ENCODE results near the gene RSPH1.

RSPH1 gene

DNA sequence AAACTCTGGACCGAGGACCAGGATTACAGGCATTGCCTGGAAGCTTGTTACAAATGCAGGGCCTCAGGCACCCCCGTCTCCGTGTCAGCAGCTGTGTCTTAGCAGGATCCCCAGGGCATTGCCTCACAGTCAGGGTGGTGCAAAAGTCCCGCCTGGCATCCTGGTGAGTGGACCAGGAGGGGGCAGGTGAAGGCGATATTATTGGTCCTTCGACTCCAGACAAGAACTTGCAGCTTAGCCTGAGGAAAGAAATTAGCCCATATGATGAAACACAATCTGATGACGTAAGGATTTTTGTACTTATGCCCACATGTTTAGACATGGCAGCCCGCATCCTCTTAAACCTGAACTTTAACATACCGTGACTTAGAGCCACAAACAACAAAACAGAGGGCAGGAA lies 40.8 kb downstream of the RSPH1 start:
- peaks cover 31% of the 10 kb centered on the region; the same call in 1 of the 2 replicates for H3K79me2 ChIP-seq (ENCODE audit: insufficient read depth, low read length)
- H3K9me2 ChIP-seq (replicated peaks; ENCODE audit: low read depth, low read length), result no peaks in the 10 kb centered on the region
- H3K27me3 ChIP-seq (ENCODE audit: insufficient read depth, low read length, poor library complexity, severe bottlenecking), result no peaks in the 10 kb centered on the region
- H3K36me3 ChIP-seq (ENCODE audit: insufficient read depth, low read length), result no peaks in the 10 kb centered on the region
- H4K20me1 ChIP-seq (ENCODE audit: insufficient read depth, low read length, poor library complexity, severe bottlenecking), result no peaks in the 10 kb centered on the region
- TF ChIP-seq, protein P1, sequence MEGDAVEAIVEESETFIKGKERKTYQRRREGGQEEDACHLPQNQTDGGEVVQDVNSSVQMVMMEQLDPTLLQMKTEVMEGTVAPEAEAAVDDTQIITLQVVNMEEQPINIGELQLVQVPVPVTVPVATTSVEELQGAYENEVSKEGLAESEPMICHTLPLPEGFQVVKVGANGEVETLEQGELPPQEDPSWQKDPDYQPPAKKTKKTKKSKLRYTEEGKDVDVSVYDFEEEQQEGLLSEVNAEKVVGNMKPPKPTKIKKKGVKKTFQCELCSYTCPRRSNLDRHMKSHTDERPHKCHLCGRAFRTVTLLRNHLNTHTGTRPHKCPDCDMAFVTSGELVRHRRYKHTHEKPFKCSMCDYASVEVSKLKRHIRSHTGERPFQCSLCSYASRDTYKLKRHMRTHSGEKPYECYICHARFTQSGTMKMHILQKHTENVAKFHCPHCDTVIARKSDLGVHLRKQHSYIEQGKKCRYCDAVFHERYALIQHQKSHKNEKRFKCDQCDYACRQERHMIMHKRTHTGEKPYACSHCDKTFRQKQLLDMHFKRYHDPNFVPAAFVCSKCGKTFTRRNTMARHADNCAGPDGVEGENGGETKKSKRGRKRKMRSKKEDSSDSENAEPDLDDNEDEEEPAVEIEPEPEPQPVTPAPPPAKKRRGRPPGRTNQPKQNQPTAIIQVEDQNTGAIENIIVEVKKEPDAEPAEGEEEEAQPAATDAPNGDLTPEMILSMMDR (conservative IDR thresholded peaks at IDR 0.05; ENCODE audit: low read length), result 0 out of 2 replicates have a peak, but pooled peaks have one; percentile 18
- TF ChIP-seq EZH2phosphoT487 (IDR thresholded peaks at IDR 0.05; ENCODE audit: borderline replicate concordance), result no peak
- peaks cover 81% of the 10 kb centered on the region for H3K4me1 ChIP-seq (ENCODE audit: insufficient read depth, low read length, poor library complexity, severe bottlenecking)
- no peaks in the 10 kb centered on the region; the same call in 1 of the 2 replicates for H3K9me3 ChIP-seq (ENCODE audit: insufficient read depth, low read depth, low read length)
- no peak overlapping the region for H3K4me3 ChIP-seq (ENCODE audit: low read length, poor library complexity, severe bottlenecking)
- no peak overlapping the region for H3K4me2 ChIP-seq (ENCODE audit: low read depth, low read length, poor library complexity, severe bottlenecking)
- no peak overlapping the region for H2AFZ ChIP-seq (ENCODE audit: low read length)
- peak overlapping the region; percentile 73 for H3K9ac ChIP-seq (ENCODE audit: low read depth, low read length, poor library complexity, severe bottlenecking)
- no peaks in the 10 kb centered on the region; the same call in 1 of the 2 replicates for H3F3A ChIP-seq (ENCODE audit: low read depth)

DNA sequence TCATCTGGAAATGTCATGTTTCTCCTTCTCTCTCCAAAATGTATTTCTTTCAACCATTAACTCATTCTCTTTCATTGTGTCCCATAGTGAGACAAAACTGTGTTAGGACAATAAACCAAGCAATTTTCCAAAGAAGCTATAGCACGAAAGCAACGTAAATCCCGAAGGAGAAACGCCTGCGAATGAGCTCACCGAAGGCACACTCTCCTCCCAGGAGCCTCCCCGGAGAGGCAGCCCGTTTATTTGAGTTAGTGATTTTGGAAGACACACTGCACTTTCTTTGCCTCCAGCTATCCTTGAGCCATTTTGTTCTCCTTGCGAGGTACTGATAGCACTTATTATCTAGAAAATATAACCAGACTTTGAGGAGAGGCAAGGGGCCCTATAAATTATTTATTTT lies 41.2 kb downstream of the RSPH1 start:
- Histone ChIP-seq H3K79me2 (ENCODE audit: insufficient read depth, low read length) (peaks cover 31% of the 10 kb centered on the region; the same call in 1 of the 2 replicates), H3K9me2 (replicated peaks; ENCODE audit: low read depth, low read length) (no peaks in the 10 kb centered on the region)

DNA sequence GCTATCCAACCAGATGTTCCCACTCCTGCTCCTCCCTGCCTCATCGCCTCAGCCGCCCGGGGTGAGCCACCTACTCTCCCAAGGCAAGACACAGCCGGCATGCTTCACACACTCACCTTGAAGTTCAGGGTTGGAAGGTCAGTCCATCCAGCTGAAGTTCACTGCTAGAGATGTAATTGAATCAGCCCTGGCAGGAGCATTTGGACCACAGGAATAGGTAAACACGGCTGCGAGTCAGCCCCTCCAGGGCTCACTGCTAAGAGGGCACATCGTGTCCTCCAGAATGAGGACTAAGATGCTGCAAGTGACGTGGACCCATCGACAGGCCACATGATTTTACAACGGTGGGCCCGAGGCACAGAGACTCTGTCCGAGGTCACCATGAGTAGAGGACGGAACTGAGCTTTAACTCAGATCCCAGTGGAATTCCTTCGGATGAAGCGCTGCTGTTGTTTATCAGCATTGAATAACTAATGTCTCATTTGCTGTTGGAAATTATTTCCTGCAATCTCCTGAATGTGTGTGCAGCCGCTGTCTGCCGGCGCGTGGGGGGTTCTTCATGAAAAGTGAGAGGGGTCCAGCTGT lies 41.9 kb downstream of the RSPH1 start:
- peaks cover 31% of the 10 kb centered on the region; the same call in 1 of the 2 replicates for H3K79me2 ChIP-seq (ENCODE audit: insufficient read depth, low read length)
- H3K9me2 ChIP-seq (replicated peaks; ENCODE audit: low read depth, low read length), result no peaks in the 10 kb centered on the region
- H2AFZ ChIP-seq (ENCODE audit: low read length), result no peak overlapping the region
- H3K4me1 ChIP-seq (ENCODE audit: insufficient read depth, low read length, poor library complexity, severe bottlenecking), result peaks cover 79% of the 10 kb centered on the region
- peak overlapping the region; percentile 73 for H3K9ac ChIP-seq (ENCODE audit: low read depth, low read length, poor library complexity, severe bottlenecking)
- H3K9me3 ChIP-seq (ENCODE audit: insufficient read depth, low read depth, low read length), result no peaks in the 10 kb centered on the region; the same call in 1 of the 2 replicates
- H3K4me3 ChIP-seq (ENCODE audit: low read length, poor library complexity, severe bottlenecking), result peak overlapping the region; percentile 40
- no peaks in the 10 kb centered on the region for H3K36me3 ChIP-seq (ENCODE audit: insufficient read depth, low read length)
- TF ChIP-seq EZH2phosphoT487 (IDR thresholded peaks at IDR 0.05; ENCODE audit: borderline replicate concordance), result no peak
- TF ChIP-seq, protein P1 (conservative IDR thresholded peaks at IDR 0.05; ENCODE audit: low read length), result no peak
- no peaks in the 10 kb centered on the region for H3K27me3 ChIP-seq (ENCODE audit: insufficient read depth, low read length, poor library complexity, severe bottlenecking)
- H3F3A ChIP-seq (ENCODE audit: low read depth), result no peaks in the 10 kb centered on the region; the same call in 1 of the 2 replicates
- H4K20me1 ChIP-seq (ENCODE audit: insufficient read depth, low read length, poor library complexity, severe bottlenecking), result no peaks in the 10 kb centered on the region
- peak overlapping the region; percentile 68 for H3K4me2 ChIP-seq (ENCODE audit: low read depth, low read length, poor library complexity, severe bottlenecking)

More for the DNA sequence above, 41.2 kb downstream of the RSPH1 start:
- H3F3A ChIP-seq (ENCODE audit: low read depth), result no peaks in the 10 kb centered on the region; the same call in 1 of the 2 replicates
- no peak overlapping the region for H3K4me3 ChIP-seq (ENCODE audit: low read length, poor library complexity, severe bottlenecking)
- no peaks in the 10 kb centered on the region; the same call in 1 of the 2 replicates for H3K9me3 ChIP-seq (ENCODE audit: insufficient read depth, low read depth, low read length)
- no peak overlapping the region for H2AFZ ChIP-seq (ENCODE audit: low read length)
- H3K4me2 ChIP-seq (ENCODE audit: low read depth, low read length, poor library complexity, severe bottlenecking), result peak overlapping the region; percentile 68
- H3K4me1 ChIP-seq (ENCODE audit: insufficient read depth, low read length, poor library complexity, severe bottlenecking), result peaks cover 79% of the 10 kb centered on the region
- H4K20me1 ChIP-seq (ENCODE audit: insufficient read depth, low read length, poor library complexity, severe bottlenecking), result no peaks in the 10 kb centered on the region
- no peaks in the 10 kb centered on the region for H3K27me3 ChIP-seq (ENCODE audit: insufficient read depth, low read length, poor library complexity, severe bottlenecking)
- H3K9ac ChIP-seq (ENCODE audit: low read depth, low read length, poor library complexity, severe bottlenecking), result peak overlapping the region; percentile 73
- H3K36me3 ChIP-seq (ENCODE audit: insufficient read depth, low read length), result no peaks in the 10 kb centered on the region
- TF ChIP-seq EZH2phosphoT487 (IDR thresholded peaks at IDR 0.05; ENCODE audit: borderline replicate concordance), result no peak
- TF ChIP-seq, protein P1 (conservative IDR thresholded peaks at IDR 0.05; ENCODE audit: low read length), result no peak
